K562 (cell line): ENCODE data around the gene NDUFC2. TPM values are rescaled to one million over a fixed set of nuclear protein-coding genes. Genes with fewer than 3 reads are reported as not detected.

Source experiments
- ATAC-seq: fragments of 200-7000 bp; cut with Tn5 transposase; 3 replicates; pipeline ENCODE4 v1.9.1; 2020; ENCODE audit warnings: moderate library complexity
- BruUV-seq: library from RNA; stranded (reverse); fragments of 400-500 nt; replicated peaks from 2 replicates; lab custom pipeline; 2021; lab: Mats Ljungman, UMichigan
- CTCF ChIA-PET: fragments of 300-600 bp; formaldehyde crosslinking; extraction: SDS; loops from one replicate; lab custom pipeline; 2021; ENCODE audit warnings: low intra/inter-chr PET ratio; lab: Yijun Ruan, JAX
- POLR2A ChIA-PET: fragments of 300-600, 350-650 bp; sonication (Branson Sonifier 250); formaldehyde crosslinking; extraction: SDS; loops from one replicate; lab custom pipeline; 2021; ENCODE audit warnings: antibody characterized with exemption, inconsistent platforms; lab: Yijun Ruan, JAX
- DNase-seq, 4 experiments: peaks; one replicate each; pipeline versions ENCODE4 v3.0.0 to v3.0.0-alpha.2; 2011 to 2018; ENCODE audit warnings: low spot score in 3 of 4, mixed read lengths in 3 of 4; ENCODE audit errors: extremely low read depth in 1 of 4
- FAIRE-seq: peaks from 2 replicates; lab custom pipeline; 2011; peaks lifted over from hg19 to GRCh38; lab: Jason Lieb, UNC
- H2AFZ ChIP-seq: 2 replicates; pipeline ENCODE4 v1.6.0; 2011; ENCODE audit warnings: low read depth, low read length, control low read depth, inconsistent platforms
- H3K27ac ChIP-seq: fragments of 200-600 bp; 3 replicates; pipeline ENCODE4 v1.8.0; 2011; ENCODE audit warnings: low read depth, mild to moderate bottlenecking, control low read depth, inconsistent platforms, low read length, moderate library complexity, mixed read lengths; ENCODE audit errors: extremely low read depth
- H3K27me3 ChIP-seq, 2 experiments: fragments of 300-600 bp in 1 of 2; 2 replicates in 1 of 2; 3 replicates in 1 of 2; pipeline versions ENCODE4 v1.6.0 to v1.8.0; 2011; ENCODE audit warnings: inconsistent platforms in 2 of 2, low read length in 2 of 2, mild to moderate bottlenecking in 1 of 2, mixed read lengths in 1 of 2, moderate library complexity in 1 of 2; ENCODE audit not compliant: control insufficient read depth in 2 of 2, insufficient read depth in 2 of 2
- H3K36me3 ChIP-seq: fragments of 300-600 bp; 3 replicates; pipeline ENCODE4 v1.8.0; 2011; ENCODE audit warnings: mild to moderate bottlenecking, low read length, inconsistent platforms; ENCODE audit not compliant: control insufficient read depth, insufficient read depth
- H3K4me1 ChIP-seq, 2 experiments: fragments of 200-600 bp in 1 of 2; replicated peaks in 1 of 2; 2 replicates in 1 of 2; 3 replicates in 1 of 2; pipeline versions ENCODE4 v1.5.1 to v1.8.0; 2011; ENCODE audit warnings: inconsistent platforms in 2 of 2, low read length in 2 of 2, mild to moderate bottlenecking in 1 of 2, mixed read lengths in 1 of 2, moderate library complexity in 1 of 2; ENCODE audit not compliant: control insufficient read depth in 2 of 2, insufficient read depth in 2 of 2
- H3K4me2 ChIP-seq: 2 replicates; pipeline ENCODE4 v1.6.1; 2011; ENCODE audit warnings: low read length, control low read depth, inconsistent platforms, mixed read lengths; ENCODE audit not compliant: insufficient read depth
- H3K4me3 ChIP-seq: fragments of 200-600 bp; sonication (generic), shearing (Covaris generic); 2 replicates; pipeline ENCODE4 v1.5.1; 2016; ENCODE audit warnings: control low read depth, inconsistent platforms
- H3K79me2 ChIP-seq: fragments of 200-600 bp; 3 replicates; pipeline ENCODE4 v1.8.0; 2011; ENCODE audit warnings: low read length, inconsistent platforms; ENCODE audit not compliant: control insufficient read depth, insufficient read depth
- H3K9ac ChIP-seq, 2 experiments: 2 replicates each; pipeline versions ENCODE4 v1.6.0 to v1.6.1; 2011; ENCODE audit warnings: low read depth in 2 of 2, low read length in 2 of 2, control low read depth in 1 of 2, inconsistent platforms in 1 of 2, mild to moderate bottlenecking in 1 of 2, mixed read lengths in 1 of 2; ENCODE audit not compliant: insufficient read depth in 1 of 2
- H3K9me1 ChIP-seq: one replicate; pipeline ENCODE4 v1.6.0; 2011; ENCODE audit warnings: inconsistent platforms, mild to moderate bottlenecking, low read length, moderate library complexity; ENCODE audit not compliant: control insufficient read depth, insufficient read depth
- H3K9me3 ChIP-seq: replicated peaks from 2 replicates; pipeline ENCODE4 v1.5.1; 2011; ENCODE audit warnings: low read depth, low read length, inconsistent platforms; ENCODE audit not compliant: control insufficient read depth, insufficient read depth
- H4K20me1 ChIP-seq: replicated peaks from 2 replicates; pipeline ENCODE4 v1.6.1; 2011; ENCODE audit warnings: low read length, inconsistent platforms, mixed read lengths; ENCODE audit not compliant: control insufficient read depth, insufficient read depth
- BCOR ChIP-seq: fragments of 450-650 bp; IDR thresholded peaks from 2 replicates; pipeline ENCODE4 v1.6.1; 2016
- FIP1L1 ChIP-seq: fragments of 200-400 bp; formaldehyde crosslinking; IDR thresholded peaks from 2 replicates; pipeline ENCODE4 v1.6.1; 2018; ENCODE audit warnings: mild to moderate bottlenecking, low read depth, low read length; ENCODE audit not compliant: poor library complexity, severe bottlenecking
- FOXA3 ChIP-seq, 2 experiments: fragments of 450-650 bp in 1 of 2; sonication (generic) in 1 of 2; formaldehyde crosslinking; IDR thresholded peaks in 1 of 2; conservative IDR thresholded peaks in 1 of 2; 2 replicates each; pipeline versions ENCODE4 v1.4.0 to v1.8.0; 2020 to 2022; ENCODE audit warnings: mild to moderate bottlenecking in 2 of 2, missing genetic modification reagents in 1 of 2
- GTF2E2 ChIP-seq: fragments of 200-800 bp; sonication (Bioruptor generic); IDR thresholded peaks from 2 replicates; pipeline ENCODE4 v1.6.1; 2016; ENCODE audit warnings: missing genetic modification characterization, missing compliant biosample characterization
- PTTG1 ChIP-seq: fragments of 450-650 bp; IDR thresholded peaks from 2 replicates; pipeline ENCODE4 v1.6.1; 2016; ENCODE audit warnings: low read depth, mild to moderate bottlenecking, missing genetic modification characterization, missing compliant biosample characterization
- RBM25 ChIP-seq: fragments of 200-400 bp; formaldehyde crosslinking; IDR thresholded peaks from 2 replicates; pipeline ENCODE4 v1.6.1; 2018; ENCODE audit warnings: low read length, low read depth, moderate library complexity; ENCODE audit not compliant: severe bottlenecking
- ZFP36 ChIP-seq: fragments of 150-350 bp; IDR thresholded peaks from 2 replicates; pipeline ENCODE4 v1.6.1; 2018; ENCODE audit warnings: low read length, low read depth; ENCODE audit not compliant: partially characterized antibody
- ZNF507 ChIP-seq: conservative IDR thresholded peaks from 2 replicates; pipeline ENCODE4 v1.6.1; 2017; ENCODE audit warnings: missing genetic modification characterization, missing compliant biosample characterization
- WGBS: fragments of 100-300 bp; shearing (Covaris generic); methylation state at CpG from one replicate; pipeline ENCODE4 v1.1.6; 2016; ENCODE audit warnings: low coverage, mixed read lengths; ENCODE audit not compliant: insufficient coverage; ENCODE audit errors: missing lambda C conversion rate; 5-methylcytosine and 5-hydroxymethylcytosine counted together
- in situ Hi-C: fragments of 300-500 bp; cut with MboI; formaldehyde crosslinking; loops from 4 replicates; pipeline ENCODE4 v1.15.0; 2018; ENCODE audit warnings: inconsistent platforms, mixed read lengths
- intact Hi-C: fragments of 100-400 bp; cut with micrococcal nuclease; formaldehyde crosslinking; loops from 2 replicates; pipeline ENCODE4 v1.14.2; 2022
- polyA plus RNA-seq, 8 experiments: library from polyadenylated mRNA; depleted of rRNA in 4 of 8; stranded (reverse) in 5 of 8; unstranded in 3 of 8; fragments of >200 nt; fragmentation: Nextera tagmentation in 2 of 8; fragmentation: Illumina TruSeq in 1 of 8; extraction: Ambion mirVana in 2 of 8; extraction: Trizol in 1 of 8; gene quantifications; 2 replicates each; pipeline versions ENCODE4 v1.2.1 to v1.2.3, GENCODE V29; 2011 to 2014; ENCODE audit warnings: inconsistent platforms in 1 of 8, missing spikeins in 1 of 8
- total RNA-seq, 7 experiments: library from RNA; depleted of rRNA in 6 of 7; stranded (reverse); fragments of >200 nt in 6 of 7; fragmentation: Illumina TruSeq in 2 of 7; extraction: Trizol in 2 of 7; gene quantifications; 2 replicates each; pipeline versions ENCODE4 v1.2.1 to v1.2.3, GENCODE V29; 2011 to 2021; ENCODE audit warnings: low replicate concordance in 1 of 7

Gene NDUFC2
- total and polyA plus RNA-seq, 9 of the 15 experiments (the other 6 are each of a cell fraction or from before 2014, with no cell fraction given), result 168 to 1,119 (median 442) TPM

DNA sequence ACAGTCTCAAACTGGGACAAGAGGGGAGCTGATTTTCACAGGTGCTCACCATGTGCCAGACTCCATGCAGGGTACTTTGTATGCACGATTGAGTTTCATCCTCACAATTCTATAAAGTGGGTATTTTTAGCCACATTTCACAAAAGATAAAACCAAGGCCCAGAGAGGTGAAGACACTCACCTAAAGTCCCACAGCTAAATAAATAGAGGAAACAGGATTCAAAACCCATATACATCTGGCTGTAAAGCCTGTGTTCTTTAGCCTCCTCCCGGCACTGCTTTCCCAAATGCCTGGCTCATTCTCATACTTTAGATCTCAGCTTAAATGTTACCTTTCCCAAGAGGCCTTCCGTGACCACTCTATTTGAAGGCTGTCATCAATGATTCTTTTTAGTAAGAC is 43.3 kb downstream of the NDUFC2 start:
- no peaks in the 10 kb centered on the region for H3K79me2 ChIP-seq
- H4K20me1 ChIP-seq, result no peaks in the 10 kb centered on the region
- no peak overlapping the region for H3K27ac ChIP-seq
- no peak overlapping the region for H3K4me2 ChIP-seq
- in situ Hi-C loops, result no loop called here
- peaks cover 22 to 35% of the 10 kb centered on the region in 2 experiments for H3K4me1 ChIP-seq
- ATAC-seq (no peak), DNase-seq (no peak), FAIRE-seq (no peak)
- 68% methylated on average over 3 of the region's 3 CpGs for WGBS
- no peak overlapping the region for H3K4me3 ChIP-seq
- H2AFZ ChIP-seq, result no peak overlapping the region
- H3K36me3 ChIP-seq, result no peaks in the 10 kb centered on the region
- no peaks in the 10 kb centered on the region for H3K9me1 ChIP-seq
- no peaks in the 10 kb centered on the region for H3K9me3 ChIP-seq
- ChIA-PET POLR2A (interaction anchor here (0.6 to 1.2 kb wide), 2 partner anchors 9 to 15 kb away, joined by 3 to 5 read pairs; no protein-coding TSS in a partner anchor), CTCF (no interaction called here)
- H3K9ac ChIP-seq, result no peak overlapping the region
- BruUV-seq, result no TSS peak
- intact Hi-C loops, result no loop called here
- TF ChIP-seq ZNF507 (tag) (no peak), ZFP36 (peak; percentile 69), GTF2E2 (tag) (no peak), BCOR (peak; percentile 71; the same call in 1 of the 2 replicates), PTTG1 (no peak), RBM25 (peak; percentile 83), FIP1L1 (no peak), FOXA3 (CRISPR knock-in tag; conservative IDR thresholded peaks at IDR 0.05 in 1 of 2, IDR thresholded peaks at IDR 0.05 in 1 of 2) (peak; percentile 93 to 100)
- no peaks in the 10 kb centered on the region; a peak in 1 of 5 replicates for H3K27me3 ChIP-seq
